Tongue (tissue), 2 donors: ENCODE results near the gene SYNPO2. TPM values are rescaled to one million over a fixed set of nuclear protein-coding genes. Genes with fewer than 3 reads are reported as not detected.
"Not testable (repeated sequence)": the region's sequence is repeated elsewhere in the genome, so short reads cannot be mapped to it uniquely, and the experiment has no call there.

ENCODE experiments used
- DNase-seq: peaks from one replicate; pipeline ENCODE4 v3.0.0-alpha.2; 2015
- total RNA-seq: library from RNA; depleted of rRNA; stranded (reverse); fragments of >200 nt; gene quantifications from one replicate; pipeline ENCODE4 v1.2.3, GENCODE V29; 2014

The SYNPO2 gene, protein sequence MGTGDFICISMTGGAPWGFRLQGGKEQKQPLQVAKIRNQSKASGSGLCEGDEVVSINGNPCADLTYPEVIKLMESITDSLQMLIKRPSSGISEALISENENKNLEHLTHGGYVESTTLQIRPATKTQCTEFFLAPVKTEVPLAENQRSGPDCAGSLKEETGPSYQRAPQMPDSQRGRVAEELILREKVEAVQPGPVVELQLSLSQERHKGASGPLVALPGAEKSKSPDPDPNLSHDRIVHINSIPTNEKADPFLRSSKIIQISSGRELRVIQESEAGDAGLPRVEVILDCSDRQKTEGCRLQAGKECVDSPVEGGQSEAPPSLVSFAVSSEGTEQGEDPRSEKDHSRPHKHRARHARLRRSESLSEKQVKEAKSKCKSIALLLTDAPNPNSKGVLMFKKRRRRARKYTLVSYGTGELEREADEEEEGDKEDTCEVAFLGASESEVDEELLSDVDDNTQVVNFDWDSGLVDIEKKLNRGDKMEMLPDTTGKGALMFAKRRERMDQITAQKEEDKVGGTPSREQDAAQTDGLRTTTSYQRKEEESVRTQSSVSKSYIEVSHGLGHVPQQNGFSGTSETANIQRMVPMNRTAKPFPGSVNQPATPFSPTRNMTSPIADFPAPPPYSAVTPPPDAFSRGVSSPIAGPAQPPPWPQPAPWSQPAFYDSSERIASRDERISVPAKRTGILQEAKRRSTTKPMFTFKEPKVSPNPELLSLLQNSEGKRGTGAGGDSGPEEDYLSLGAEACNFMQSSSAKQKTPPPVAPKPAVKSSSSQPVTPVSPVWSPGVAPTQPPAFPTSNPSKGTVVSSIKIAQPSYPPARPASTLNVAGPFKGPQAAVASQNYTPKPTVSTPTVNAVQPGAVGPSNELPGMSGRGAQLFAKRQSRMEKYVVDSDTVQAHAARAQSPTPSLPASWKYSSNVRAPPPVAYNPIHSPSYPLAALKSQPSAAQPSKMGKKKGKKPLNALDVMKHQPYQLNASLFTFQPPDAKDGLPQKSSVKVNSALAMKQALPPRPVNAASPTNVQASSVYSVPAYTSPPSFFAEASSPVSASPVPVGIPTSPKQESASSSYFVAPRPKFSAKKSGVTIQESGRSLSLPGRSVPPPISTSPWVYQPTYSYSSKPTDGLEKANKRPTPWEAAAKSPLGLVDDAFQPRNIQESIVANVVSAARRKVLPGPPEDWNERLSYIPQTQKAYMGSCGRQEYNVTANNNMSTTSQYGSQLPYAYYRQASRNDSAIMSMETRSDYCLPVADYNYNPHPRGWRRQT
- total RNA-seq: 111 TPM

DNA sequence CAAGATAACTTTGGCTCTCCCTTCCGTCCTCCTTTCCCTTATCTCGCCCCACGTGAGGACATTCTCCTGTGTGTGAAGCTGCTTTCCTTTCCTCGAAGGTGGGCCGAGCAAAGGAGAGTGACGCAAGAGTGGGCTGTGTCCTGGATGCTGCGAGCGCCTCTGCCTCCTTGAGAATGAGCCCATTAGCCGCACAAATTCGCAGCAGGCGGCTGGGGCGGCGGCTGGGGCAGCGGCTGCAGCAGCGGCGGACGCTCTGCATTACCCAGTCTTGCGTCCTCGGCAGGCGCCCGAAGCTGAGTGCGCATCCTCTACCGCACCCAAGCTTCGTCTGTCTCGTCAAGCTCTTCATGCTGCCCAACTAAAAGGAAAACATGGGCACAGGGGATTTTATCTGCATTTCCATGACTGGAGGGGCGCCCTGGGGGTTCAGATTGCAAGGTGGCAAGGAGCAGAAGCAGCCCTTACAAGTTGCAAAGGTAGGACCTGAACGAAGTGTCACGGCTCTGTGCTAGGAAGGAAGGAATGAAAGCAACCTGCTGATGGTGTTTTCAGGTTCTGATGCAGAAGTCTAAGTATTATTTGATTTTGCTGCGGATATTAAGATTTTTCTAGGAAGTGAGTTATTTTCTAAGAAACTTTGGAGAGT is at the start of gene SYNPO2:
Gene SYNPO2, plus strand, starts transcription at position 189 of the 646 bp plus-strand sequence. Its CDS starts 183 bp downstream, at position 372.
- peak; percentile 85 for DNase-seq

DNA sequence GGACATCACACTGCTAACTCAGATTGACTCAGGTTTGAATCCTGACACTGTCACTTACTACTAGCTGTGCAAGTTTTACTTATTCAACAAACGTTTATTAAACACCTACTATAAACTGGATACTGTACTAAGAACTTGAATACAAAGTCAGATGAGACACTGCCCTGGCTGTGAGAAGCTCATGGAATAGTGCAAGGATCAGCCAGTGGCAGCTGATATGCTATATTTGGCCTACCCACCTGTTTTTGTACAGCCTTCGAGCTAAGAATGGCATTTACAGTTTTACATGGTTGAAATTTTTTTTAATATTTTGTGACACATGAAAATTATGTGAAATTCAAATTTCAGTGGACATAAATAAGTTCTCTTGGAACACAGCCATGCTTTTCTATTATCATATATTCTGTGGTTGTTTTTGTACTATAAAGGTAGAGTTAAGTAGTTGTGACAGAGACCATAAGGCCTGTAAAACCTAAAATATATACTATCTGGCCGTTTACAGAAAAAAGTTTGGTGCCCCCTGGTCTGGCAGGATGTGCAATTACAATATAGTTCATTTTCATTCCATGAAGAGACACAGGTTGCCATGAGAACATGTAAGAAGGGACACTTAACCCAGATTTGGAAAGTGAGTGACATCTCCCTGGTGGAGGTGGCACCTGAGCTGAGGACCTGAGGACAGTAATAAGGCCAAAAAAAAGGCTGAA is 49.3 kb upstream of the SYNPO2 start:
- DNase-seq: peak; percentile 50

DNA sequence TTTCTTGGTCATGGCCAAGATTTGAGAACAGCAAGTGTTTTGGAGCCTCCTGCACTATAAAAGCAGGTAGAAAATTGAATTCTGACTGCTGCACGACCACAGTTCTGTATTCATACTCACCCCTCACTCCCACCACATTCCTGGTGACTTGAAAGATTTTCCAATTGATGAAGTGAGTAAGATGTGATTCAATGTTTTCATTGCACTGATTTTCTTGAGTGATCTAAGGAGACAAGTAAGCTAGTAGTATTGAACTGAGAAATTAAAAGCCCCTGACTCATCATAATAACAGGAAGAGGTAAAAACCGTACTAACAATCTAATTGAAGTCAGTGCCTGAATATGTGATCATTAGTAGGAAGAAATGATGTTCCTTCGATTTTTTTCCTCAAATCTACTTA is 46.6 kb upstream of the SYNPO2 start:
- no peak for DNase-seq

DNA sequence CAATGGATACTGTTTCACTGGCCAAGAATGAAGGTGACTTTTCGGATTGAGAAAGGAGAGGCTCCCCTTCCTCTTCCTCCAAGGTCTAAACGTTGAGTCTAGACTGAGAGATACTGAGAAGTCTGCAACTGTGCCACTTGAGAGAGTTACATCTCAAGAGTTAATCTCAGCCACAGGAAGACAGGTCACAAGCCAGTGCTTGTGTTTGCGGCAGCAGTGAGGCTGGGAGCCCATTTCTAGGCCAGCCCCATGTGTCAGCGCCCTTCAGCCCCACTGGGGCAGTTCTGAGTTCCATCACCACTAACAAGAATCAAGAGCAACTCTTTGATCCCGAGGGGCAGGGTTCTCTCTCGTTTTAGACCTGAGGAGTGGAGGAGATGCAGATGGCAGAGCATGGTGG is 45.4 kb upstream of the SYNPO2 start:
- DNase-seq: no peak

DNA sequence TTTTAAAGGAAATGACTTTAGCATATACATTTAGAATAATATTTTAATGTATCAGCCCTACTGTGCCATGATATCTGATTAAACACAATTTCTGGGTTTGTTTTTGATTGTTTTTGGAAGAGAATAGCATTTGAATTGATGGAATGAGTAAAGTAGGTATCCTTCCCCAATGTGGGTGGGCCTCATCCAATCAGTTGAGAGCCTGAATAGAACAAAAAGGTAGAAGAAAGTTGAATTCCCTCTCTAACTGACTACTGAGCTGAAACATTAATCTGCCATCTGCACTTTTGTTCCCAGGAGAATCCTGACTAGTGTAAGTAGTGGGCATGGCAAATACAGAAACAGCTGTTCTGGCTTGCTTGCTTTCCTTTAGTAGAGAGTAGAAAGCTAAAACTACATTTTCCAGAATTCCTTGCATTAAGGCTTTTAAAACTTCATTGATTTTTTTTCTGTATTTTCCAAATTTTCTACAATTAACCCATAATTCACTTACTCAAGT is 43.1 kb upstream of the SYNPO2 start:
- DNase-seq: peak; percentile 69

DNA sequence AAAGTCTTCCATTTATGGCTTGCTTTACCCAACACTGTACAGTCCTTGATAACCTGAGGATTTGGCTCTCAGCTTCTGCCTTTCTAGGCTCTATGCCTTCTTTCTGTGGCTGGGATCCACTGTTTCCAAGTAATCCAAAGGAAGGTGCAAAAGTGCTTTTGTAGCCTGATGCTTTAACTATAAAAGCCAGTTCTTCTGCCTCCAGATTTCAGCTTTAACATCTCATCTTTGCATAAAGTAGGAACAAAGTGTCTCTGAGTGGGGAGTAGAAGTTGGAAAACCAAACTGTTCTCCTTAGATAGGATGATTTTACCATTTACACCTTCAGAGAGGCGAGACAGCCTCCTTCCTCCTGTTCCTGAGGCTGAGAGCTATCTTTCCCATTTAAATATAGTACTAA is 41.7 kb upstream of the SYNPO2 start:
- DNase-seq: no peak

DNA sequence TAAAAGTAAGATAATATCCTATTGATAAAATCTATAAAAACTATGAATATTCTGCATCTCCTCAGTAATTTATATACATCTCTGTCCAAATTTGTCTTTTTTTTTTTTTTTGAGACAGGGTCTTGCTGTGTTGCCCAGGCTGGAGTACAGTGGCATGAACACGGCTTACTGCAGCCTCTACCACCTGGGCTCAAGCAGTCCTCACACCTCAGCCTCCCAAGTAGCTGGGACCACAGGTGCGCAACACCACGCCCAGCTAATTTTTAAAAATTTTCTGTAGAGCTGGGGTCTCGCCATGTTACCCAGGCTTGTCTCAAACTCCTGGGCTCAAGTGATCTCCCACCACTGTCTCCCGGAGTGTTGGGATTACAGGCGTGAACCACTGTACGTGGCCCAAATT is 40.4 kb upstream of the SYNPO2 start:
- DNase-seq: no peak

DNA sequence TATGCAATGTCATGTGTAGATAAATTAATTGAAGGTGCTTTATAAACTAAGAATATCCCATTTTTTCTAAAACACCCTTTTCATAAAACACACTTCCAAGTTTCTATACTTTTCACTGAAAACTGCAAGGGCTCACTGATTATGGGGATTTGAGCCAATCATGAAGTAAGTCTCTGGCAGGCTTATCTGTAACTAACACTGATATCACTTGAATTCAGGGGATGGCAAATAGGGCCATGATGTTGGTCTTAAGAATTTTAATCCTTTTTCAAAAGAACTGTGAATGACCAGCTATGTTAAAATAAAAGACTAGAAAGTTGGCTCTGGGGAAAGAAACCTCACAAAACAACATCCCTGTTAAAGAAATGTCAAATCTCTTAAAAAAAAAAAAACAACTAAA is 39.8 kb upstream of the SYNPO2 start:
- DNase-seq: no peak

DNA sequence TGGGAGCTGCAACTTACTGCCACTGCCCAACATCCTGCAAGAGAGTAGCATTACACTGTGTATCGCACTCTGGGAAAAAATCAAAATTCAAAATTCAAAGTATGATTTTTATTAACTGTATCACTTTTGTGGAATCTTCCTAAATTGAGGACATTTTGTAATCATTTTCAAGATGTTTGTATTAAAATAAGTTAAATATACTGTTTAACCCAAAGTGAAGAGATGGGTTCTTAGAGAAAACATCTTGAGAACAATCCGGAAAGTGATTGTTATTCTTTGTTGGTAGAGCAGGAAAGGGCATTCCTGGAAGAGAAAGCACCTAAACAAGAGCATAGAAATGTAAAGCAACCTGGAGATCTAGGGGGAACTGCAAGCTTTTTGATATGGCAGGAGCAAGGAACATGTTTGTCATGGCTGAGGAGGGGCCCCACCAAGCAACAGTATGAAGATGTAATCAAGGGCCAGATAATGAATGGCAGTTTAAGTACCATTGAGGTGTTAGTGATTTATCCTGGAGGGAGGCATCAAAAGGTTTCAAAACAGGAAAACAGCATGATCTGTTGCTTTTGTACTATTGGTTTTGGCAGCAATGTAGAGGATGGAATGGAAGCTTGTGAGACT is 38.7 kb upstream of the SYNPO2 start:
- no peak for DNase-seq

DNA sequence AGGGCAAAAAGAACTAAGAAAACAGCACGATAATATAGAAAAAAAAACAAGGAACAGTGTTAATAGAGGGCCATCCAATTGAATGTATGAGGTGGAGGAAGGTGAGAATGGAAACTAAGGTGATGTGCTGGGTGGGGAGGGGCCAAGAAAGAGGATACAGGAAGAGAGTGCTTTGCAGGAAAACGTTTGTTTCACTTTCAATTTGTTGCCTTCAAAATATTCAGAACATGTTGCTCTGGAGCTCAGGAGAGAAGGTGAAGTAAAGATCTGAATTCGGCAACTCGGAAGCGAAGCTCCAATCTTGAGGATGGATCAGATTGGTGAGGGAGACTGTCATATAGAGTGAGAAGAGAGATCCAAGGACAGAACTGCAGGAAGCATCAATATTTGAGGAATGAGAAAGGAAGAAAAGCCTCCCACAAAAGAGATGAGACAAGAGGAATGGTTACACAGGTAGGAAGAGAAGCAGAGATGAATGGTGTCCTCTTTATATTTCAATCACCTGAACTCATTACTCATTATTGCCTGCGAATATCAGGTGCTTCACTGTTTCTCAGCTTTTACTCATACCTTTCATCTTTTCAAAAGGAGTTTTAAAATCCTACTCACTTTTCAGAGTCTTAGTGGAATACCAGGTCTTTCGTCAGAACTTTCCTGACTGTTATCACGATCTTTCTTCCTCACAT is 38.0 kb upstream of the SYNPO2 start:
- DNase-seq: no peak

DNA sequence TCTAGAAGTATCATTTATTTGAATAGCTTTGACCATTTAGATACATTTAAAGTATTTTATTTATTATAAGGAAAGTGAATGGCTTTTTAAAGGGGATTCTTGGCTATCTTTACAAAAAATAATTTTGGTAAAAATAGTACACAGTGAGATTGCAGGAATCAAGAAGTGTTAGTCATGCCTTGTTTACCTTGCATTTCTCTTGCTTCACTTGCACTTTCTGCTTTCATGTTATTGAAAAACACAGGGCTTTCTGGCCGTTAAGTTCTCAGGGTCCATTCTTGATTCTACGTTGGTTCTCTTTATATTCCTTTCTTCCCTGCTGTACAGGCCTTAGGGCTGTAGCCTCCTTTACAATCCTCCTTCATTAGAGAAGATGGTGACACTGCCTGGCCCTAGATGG is 30.9 kb upstream of the SYNPO2 start:
- DNase-seq: no peak

DNA sequence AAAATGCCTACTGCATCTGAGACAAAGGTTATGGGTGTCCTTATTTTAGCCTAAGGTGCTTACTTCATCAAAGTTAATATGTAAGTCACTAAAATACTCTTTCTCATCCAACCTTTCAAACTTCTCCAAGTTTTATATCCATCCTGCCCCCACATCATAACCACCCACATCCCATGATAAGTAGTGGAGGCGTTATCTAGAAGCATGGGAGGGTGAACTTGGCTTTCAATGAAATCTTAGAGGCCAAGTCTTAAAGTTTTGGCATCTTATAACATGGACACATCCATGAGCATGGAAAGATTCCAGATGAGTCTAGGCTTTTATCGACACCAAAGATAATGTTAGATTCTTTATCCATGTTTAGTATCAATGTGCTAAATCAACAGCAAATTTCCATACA is 29.9 kb upstream of the SYNPO2 start:
- no peak for DNase-seq

DNA sequence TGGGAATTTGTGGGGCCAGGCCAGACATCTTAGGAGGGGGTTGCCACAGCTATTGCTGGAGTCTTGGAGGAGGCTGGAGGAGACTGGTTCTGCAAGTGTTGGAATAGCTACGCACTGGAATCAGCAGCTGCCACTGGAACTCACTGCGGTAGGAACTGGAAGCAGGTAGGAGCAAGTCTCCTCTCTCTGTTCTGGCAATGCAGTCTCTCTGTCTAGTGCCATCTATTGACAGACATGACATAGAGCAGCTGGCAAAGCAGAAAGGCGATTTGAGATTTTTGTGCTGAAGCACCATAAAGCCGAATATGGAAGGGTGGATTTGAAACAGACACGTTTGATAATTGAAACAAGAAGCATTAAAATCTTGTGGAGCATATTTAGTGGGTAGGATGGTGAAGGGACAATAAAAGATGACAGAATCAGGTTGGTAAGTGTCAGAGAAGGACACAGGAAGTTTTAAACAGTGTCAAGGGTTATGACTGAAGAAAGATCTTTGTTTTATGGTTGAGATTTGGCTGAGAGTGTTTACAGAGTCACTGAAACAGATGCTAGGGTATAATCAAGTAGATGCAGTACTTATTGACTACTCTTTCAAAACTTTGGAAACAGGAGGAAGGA is 23.5 kb upstream of the SYNPO2 start:
- DNase-seq: peak; percentile 70

DNA sequence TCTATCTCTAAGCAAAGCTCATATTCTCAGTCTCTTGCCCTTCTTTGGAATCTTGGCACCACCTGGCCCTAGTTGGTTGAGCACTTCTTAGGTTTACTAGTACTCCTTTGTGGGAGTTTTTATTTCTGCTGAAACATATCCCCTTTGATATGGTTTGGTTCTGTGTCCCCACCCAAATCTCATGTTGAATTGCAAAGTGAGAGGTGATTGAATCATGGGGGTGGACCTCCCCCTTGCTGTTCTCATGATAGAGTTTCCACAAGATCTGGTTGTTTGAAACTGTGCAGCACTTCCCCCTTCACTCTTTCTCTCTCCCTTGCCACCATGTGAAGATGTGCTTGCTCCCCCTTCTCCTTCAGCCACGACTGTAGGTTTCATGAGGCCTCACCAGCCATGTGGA is 22.2 kb upstream of the SYNPO2 start:
- DNase-seq: no peak

DNA sequence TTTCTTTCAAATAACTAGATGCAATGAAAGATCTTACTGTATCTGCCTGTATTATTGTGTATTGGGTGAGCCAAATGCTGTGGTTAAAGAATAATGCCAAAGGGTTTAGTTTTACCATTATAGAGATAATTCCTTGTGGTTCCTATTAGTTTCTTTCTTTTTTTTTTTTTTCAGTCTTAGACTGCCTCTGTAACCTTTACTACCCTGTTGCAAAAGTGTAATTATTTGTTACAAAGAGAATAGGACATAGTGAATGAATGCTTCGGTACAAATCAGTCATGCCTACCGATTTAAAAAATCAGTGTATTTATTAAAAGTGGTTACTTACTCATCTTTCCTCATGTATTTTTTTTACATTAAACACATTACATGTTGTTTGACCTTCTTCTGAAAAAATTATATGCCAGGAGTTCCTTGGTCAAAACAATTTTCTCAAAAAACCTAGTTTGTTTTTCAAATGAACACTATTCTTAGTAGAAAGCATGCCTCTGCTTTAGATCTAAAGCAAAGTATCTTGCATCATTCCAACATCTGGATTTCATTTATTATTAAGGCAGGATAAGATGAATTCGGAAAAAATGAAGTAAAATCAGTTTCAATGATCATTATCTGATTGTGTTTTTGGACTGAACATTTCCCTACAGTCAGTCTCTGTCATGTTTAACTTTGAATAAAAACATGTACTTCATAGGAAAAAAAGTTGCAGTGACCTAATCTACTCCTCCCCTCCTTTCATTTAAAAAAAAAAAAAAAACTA is 21.2 kb upstream of the SYNPO2 start:
- peak; percentile 11 for DNase-seq

DNA sequence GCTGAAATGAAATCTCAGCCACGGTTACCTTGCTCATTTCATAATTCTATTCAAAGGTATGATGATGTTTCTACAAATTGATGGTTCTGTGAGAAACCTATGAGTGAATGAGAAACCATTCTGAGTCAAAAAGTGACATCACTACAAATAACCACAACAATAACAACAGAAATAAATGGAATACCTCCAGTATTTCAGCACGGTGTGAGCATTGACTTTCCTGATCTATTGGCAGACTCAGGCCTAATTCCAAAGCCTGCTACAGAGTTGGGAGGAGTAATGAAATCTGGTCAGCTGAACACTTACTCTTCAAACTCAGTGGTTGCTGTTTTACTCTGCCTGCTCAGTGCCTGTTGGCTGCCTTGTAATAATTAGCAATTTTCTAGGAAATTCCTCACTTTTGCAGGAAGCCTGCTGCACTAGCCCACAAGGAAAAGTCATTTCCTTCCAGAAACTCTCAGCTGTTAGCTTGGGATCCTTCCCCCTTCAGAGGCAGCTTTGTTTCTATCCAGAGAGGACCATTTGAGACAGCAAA is 18.8 kb upstream of the SYNPO2 start:
- DNase-seq: peak; percentile 37

DNA sequence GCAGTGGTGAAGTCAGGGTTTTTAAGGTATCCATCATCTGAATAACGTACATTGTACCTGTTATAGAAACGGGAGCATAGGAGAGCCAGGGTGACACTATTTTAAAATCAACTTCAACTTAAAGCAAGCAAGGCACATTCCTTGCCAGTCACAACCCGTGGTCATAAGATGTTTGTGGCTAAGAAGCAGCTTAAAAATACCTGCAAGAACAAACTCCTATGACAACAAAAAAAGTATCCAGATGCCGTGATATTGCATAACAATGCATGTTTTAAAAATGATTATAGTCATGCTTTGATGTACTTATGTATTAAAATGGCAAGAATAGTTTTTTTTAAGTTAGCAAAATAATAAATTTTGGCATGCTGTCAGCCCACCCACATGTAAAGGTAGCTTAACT is 16.5 kb upstream of the SYNPO2 start:
- no peak for DNase-seq

DNA sequence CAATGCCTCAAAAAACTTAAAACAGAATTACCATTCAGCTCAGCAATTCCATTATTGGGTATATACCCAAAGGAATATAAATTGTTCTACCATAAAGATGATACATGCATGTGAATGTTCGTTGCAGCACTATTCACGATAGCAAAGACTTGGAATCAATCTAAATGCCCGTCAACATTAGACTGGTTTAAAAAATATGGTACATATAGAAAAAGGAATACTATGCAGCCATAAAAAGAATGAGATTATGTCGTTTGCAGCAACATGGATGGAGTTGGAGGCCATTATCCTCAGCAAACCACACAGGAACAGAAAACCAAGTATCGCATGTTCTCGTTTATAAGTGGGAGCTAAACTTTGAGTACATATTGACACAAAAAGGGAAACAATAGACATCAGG is 10.9 kb upstream of the SYNPO2 start:
- DNase-seq: no peak

DNA sequence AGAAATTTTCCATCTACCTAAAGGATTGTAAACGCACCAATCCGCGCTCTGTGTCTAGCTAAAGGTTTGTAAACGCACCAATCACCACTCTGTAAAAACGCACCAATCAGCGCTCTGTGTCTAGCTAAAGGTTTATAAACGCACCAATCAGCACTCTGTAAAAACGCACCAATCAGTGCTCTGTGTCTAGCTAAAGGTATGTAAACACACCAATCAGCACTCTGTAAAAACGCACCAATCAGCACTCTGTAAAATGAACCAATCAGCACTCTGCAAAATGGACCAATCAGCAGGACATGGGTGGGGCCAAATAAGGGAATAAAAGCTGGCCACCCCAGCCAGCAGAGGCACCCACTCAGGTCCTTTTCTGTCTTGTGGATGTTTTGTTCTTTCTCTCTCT is 10.1 kb upstream of the SYNPO2 start:
- not testable (repeated sequence) for DNase-seq
